Measurements from ENCODE around the gene WDR37. TPM values are rescaled to one million over a fixed set of nuclear protein-coding genes. Genes with fewer than 3 reads are reported as not detected.

The WDR37 gene
- total and polyA plus RNA-seq, 10 of the 15 experiments (the other 5 are each of a cell fraction or from before 2014, with no cell fraction given) = 1.9 to 11.1 (median 7.1) TPM

DNA sequence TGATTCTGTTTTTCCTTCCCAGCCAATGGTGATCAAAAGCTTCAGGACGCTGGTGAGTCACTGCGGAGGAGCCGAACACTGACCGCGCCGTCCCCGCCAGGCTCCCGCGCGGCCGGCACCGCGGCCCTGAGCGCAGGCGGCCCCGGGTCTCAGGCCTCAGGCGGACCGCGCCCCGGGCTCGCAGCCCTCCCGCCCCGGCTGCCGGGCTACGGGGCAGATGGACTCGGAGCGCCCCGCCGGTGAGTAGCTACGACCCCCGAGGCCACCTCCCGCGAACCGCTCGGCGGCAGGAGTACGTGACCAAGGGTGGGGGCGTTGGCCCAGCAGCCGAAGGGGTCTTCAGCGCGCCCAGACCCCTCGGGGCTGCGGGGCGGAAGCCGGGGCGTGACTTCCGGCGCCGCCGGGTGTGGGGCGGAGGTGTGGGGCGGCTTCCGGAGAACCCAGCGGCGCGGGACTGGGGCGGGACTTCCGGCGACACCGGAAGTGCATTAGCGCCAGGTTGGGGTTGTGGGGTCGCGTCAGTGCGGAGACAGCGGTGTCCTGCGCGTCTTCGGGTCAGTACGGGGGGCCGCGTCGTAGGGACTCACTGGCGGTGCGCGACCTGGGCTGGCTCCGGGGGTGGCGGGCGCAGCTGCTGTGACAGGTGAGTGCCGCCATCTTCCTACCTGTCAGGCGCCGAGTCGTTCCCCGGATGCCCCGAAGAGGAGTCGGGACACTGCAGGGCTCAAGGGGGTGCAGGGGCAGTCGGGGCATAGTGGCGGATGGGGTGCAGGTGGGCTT lies at the start of gene WDR37 (continued):
- TF ChIP-seq, protein P1, sequence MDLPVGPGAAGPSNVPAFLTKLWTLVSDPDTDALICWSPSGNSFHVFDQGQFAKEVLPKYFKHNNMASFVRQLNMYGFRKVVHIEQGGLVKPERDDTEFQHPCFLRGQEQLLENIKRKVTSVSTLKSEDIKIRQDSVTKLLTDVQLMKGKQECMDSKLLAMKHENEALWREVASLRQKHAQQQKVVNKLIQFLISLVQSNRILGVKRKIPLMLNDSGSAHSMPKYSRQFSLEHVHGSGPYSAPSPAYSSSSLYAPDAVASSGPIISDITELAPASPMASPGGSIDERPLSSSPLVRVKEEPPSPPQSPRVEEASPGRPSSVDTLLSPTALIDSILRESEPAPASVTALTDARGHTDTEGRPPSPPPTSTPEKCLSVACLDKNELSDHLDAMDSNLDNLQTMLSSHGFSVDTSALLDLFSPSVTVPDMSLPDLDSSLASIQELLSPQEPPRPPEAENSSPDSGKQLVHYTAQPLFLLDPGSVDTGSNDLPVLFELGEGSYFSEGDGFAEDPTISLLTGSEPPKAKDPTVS (IDR thresholded peaks at IDR 0.05; ENCODE audit: low read depth, low read length) = no peak
- TF ChIP-seq STAT3 (IDR thresholded peaks at IDR 0.05; ENCODE audit: low read depth, low read length) (no peak), SPI1 (IDR thresholded peaks at IDR 0.05; ENCODE audit: borderline replicate concordance, insufficient read depth, low read depth, low read length) (no peak), IRF4 (IDR thresholded peaks at IDR 0.05; ENCODE audit: low read depth, low read length) (no peak), RFX5 (IDR thresholded peaks at IDR 0.05; ENCODE audit: low read depth, low read length) (no peak), TARDBP (IDR thresholded peaks at IDR 0.05; ENCODE audit: borderline replicate concordance) (0 out of 2 replicates have a peak, but pooled peaks have one; percentile 35), KAT2A (conservative IDR thresholded peaks at IDR 0.05; ENCODE audit: control insufficient read depth, low read depth, low read length) (no peak), CREB1 (IDR thresholded peaks at IDR 0.05; ENCODE audit: low read depth) (no peak), RAD21 (IDR thresholded peaks at IDR 0.05; ENCODE audit: insufficient read depth, low read depth, low read length) (no peak), SMAD5 (IDR thresholded peaks at IDR 0.05; ENCODE audit: low read depth) (no peak; the same call in 1 of the 2 replicates), NBN (IDR thresholded peaks at IDR 0.05) (peak; percentile 40; the same call in 1 of the 2 replicates), EP300 (IDR thresholded peaks at IDR 0.05; ENCODE audit: borderline replicate concordance in 1 of 2, control insufficient read depth in 1 of 2, low read depth in 2 of 2, low read length in 2 of 2) (no peak), ZZZ3 (IDR thresholded peaks at IDR 0.05; ENCODE audit: control insufficient read depth, insufficient read length, low read depth) (no peak), MYC (IDR thresholded peaks at IDR 0.05; ENCODE audit: insufficient read depth, insufficient read length, insufficient replicate concordance, low read length, severe bottlenecking) (peak; percentile 63), SREBF2 (IDR thresholded peaks at IDR 0.05; ENCODE audit: low read length) (peak; percentile 52; the same call in 1 of the 2 replicates)
- TF ChIP-seq, protein P2, sequence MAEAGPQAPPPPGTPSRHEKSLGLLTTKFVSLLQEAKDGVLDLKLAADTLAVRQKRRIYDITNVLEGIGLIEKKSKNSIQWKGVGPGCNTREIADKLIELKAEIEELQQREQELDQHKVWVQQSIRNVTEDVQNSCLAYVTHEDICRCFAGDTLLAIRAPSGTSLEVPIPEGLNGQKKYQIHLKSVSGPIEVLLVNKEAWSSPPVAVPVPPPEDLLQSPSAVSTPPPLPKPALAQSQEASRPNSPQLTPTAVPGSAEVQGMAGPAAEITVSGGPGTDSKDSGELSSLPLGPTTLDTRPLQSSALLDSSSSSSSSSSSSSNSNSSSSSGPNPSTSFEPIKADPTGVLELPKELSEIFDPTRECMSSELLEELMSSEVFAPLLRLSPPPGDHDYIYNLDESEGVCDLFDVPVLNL (IDR thresholded peaks at IDR 0.05; ENCODE audit: low read depth, low read length) = no peak
- TF ChIP-seq, protein P3, sequence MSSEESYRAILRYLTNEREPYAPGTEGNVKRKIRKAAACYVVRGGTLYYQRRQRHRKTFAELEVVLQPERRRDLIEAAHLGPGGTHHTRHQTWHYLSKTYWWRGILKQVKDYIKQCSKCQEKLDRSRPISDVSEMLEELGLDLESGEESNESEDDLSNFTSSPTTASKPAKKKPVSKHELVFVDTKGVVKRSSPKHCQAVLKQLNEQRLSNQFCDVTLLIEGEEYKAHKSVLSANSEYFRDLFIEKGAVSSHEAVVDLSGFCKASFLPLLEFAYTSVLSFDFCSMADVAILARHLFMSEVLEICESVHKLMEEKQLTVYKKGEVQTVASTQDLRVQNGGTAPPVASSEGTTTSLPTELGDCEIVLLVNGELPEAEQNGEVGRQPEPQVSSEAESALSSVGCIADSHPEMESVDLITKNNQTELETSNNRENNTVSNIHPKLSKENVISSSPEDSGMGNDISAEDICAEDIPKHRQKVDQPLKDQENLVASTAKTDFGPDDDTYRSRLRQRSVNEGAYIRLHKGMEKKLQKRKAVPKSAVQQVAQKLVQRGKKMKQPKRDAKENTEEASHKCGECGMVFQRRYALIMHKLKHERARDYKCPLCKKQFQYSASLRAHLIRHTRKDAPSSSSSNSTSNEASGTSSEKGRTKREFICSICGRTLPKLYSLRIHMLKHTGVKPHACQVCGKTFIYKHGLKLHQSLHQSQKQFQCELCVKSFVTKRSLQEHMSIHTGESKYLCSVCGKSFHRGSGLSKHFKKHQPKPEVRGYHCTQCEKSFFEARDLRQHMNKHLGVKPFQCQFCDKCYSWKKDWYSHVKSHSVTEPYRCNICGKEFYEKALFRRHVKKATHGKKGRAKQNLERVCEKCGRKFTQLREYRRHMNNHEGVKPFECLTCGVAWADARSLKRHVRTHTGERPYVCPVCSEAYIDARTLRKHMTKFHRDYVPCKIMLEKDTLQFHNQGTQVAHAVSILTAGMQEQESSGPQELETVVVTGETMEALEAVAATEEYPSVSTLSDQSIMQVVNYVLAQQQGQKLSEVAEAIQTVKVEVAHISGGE (CRISPR knock-in tag; IDR thresholded peaks at IDR 0.05) = peak; percentile 59
- TF ChIP-seq, protein P4, sequence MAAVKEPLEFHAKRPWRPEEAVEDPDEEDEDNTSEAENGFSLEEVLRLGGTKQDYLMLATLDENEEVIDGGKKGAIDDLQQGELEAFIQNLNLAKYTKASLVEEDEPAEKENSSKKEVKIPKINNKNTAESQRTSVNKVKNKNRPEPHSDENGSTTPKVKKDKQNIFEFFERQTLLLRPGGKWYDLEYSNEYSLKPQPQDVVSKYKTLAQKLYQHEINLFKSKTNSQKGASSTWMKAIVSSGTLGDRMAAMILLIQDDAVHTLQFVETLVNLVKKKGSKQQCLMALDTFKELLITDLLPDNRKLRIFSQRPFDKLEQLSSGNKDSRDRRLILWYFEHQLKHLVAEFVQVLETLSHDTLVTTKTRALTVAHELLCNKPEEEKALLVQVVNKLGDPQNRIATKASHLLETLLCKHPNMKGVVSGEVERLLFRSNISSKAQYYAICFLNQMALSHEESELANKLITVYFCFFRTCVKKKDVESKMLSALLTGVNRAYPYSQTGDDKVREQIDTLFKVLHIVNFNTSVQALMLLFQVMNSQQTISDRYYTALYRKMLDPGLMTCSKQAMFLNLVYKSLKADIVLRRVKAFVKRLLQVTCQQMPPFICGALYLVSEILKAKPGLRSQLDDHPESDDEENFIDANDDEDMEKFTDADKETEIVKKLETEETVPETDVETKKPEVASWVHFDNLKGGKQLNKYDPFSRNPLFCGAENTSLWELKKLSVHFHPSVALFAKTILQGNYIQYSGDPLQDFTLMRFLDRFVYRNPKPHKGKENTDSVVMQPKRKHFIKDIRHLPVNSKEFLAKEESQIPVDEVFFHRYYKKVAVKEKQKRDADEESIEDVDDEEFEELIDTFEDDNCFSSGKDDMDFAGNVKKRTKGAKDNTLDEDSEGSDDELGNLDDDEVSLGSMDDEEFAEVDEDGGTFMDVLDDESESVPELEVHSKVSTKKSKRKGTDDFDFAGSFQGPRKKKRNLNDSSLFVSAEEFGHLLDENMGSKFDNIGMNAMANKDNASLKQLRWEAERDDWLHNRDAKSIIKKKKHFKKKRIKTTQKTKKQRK (IDR thresholded peaks at IDR 0.05; ENCODE audit: low read depth, low read length) = no peak
- TF ChIP-seq, protein P5, sequence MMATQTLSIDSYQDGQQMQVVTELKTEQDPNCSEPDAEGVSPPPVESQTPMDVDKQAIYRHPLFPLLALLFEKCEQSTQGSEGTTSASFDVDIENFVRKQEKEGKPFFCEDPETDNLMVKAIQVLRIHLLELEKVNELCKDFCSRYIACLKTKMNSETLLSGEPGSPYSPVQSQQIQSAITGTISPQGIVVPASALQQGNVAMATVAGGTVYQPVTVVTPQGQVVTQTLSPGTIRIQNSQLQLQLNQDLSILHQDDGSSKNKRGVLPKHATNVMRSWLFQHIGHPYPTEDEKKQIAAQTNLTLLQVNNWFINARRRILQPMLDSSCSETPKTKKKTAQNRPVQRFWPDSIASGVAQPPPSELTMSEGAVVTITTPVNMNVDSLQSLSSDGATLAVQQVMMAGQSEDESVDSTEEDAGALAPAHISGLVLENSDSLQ (IDR thresholded peaks at IDR 0.05) = peak; percentile 69

Measured in GM12878 (cell line).